LNCAP (cell line): ENCODE data around the gene FKBP4.

Experiments
- TF ChIP-seq, protein P1 (sequence below): fragments of 450-650 bp; IDR thresholded peaks from 2 replicates; pipeline ENCODE4 v1.5.1; 2017; ENCODE audit warnings: mild to moderate bottlenecking

The FKBP4 gene, protein sequence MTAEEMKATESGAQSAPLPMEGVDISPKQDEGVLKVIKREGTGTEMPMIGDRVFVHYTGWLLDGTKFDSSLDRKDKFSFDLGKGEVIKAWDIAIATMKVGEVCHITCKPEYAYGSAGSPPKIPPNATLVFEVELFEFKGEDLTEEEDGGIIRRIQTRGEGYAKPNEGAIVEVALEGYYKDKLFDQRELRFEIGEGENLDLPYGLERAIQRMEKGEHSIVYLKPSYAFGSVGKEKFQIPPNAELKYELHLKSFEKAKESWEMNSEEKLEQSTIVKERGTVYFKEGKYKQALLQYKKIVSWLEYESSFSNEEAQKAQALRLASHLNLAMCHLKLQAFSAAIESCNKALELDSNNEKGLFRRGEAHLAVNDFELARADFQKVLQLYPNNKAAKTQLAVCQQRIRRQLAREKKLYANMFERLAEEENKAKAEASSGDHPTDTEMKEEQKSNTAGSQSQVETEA

GRCh38 chr12:2794736-2795289 is at the start of gene FKBP4:
Gene FKBP4 (plus strand): TSS chr12:2794970. CDS start chr12:2795140, 170 bp downstream.
- TF ChIP-seq, protein P1, sequence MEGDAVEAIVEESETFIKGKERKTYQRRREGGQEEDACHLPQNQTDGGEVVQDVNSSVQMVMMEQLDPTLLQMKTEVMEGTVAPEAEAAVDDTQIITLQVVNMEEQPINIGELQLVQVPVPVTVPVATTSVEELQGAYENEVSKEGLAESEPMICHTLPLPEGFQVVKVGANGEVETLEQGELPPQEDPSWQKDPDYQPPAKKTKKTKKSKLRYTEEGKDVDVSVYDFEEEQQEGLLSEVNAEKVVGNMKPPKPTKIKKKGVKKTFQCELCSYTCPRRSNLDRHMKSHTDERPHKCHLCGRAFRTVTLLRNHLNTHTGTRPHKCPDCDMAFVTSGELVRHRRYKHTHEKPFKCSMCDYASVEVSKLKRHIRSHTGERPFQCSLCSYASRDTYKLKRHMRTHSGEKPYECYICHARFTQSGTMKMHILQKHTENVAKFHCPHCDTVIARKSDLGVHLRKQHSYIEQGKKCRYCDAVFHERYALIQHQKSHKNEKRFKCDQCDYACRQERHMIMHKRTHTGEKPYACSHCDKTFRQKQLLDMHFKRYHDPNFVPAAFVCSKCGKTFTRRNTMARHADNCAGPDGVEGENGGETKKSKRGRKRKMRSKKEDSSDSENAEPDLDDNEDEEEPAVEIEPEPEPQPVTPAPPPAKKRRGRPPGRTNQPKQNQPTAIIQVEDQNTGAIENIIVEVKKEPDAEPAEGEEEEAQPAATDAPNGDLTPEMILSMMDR = no peak

DNA sequence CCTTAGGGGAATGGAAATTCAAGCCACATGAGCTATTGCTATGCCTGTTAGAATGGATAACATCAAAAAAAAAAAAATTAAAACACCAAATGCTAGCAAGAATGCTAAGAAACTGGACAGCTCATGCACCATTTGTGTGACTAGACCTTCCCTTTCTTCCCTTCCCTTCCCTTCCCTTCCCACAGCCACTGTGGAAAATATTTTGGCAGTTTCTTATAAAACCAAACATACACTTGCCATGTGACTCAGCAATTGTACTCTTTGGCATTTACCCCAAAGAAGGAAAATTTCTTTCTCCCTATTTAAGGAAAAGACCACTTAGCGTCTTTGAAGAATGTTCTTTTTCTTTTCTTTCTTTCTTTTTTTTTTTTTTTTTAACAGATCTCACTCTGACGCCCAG is 49.1 kb upstream of the FKBP4 start:
- TF ChIP-seq, protein P1 = no peak

- TF ChIP-seq, protein P1 = no peak
These were observed 45.2 kb upstream of the FKBP4 start for GRCh38 chr12:2749580-2749979.

DNA sequence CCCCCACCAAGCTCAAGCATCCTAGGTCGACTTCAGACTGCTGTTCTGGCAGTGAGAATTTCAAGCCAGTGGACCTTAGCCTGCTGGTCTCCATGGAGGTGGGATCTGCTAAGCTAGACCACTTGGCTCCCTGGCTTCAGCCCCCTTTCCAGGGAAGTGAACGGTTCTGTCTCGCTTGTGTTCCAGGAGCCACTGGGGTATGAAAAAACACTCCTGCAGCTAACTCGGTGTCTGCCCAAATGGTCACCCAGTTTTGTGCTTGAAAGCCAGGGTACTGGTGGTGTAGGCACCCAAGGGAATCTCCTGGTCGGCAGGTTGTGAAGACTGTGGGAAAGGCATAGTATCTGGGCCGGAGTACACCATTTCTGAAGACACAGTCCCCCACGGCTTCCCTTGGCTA is 44.6 kb upstream of the FKBP4 start:
- TF ChIP-seq, protein P1 = no peak

DNA sequence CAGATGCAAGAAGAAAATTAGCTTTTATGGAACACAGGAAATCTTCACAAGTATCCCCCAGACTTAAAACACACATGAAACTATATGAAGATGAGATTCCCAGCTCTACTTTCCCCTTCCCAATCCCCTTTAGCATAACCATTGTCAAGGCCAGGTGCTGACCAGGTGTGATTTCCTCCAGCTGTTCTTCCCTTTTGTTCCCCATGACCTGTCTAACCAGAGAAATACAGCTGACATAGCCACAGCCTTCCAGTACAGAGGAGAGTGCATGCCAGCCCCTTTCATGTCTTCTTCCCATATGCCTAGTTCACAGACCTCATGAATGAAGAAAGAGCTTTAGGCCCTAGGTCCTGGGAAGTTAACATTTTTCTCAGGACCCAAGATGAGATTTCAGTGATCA is 43.5 kb upstream of the FKBP4 start:
- TF ChIP-seq, protein P1 = no peak

DNA sequence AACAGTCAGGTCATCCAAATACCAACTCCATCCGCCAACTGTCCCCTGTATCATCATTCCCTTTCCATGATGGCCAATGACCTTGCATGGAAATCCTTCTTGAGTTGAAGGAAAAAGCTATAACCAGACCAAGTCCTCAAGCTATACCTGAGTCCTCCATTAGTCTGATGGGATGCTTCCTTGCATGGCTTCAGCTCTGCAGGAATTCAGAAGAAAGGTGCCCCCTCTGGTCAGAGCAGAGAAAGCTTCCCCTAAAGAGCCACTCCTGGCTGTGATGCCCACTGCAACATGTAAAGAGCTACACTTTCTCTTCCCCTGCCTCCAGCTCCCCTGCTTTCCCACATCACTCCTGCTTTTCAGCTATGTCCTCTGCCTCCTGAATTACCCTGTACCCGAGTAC is 43.1 kb upstream of the FKBP4 start:
- TF ChIP-seq, protein P1 = no peak

DNA sequence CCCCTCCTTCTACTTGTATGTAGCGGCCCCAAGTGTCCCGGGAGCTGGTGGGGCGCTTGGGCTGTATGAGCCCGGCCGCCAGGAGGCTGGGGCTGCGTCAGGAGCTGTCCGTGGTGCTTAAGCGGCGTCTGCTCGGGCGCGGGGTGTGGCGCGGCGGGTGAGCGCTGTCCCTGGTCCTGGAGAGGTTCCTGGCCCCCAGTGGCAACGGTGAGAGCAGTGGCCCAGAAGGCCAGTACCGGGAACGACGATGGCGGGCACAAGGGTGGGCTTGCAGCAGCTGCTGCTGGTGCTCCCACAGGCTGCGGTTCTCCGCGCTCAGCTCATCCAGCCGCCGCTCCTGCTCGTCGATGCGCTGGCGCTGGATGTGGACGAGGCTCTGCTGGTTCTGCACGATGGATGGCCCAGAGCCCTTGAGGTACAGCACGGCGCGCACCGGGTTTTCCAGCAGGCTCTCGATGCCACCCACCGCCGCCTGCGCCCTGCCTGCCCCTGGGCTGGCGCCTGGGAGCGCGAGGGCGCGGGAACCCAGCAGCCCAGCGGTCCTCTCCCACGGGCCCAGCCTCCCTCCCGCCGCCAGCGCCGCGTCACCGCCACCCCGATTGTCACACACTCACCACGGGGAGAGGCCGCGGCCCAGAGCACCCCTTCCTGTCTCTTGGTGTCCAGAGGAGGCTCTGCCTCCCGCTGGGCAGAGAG is 41.9 kb upstream of the FKBP4 start:
- TF ChIP-seq, protein P1 = no peak
